SK-N-MC (cell line): ENCODE measurements around the gene COPZ1.

Experiments used
- EZH2 ChIP-seq: fragments of 200-600 bp; sonication (generic); IDR thresholded peaks from one replicate; pipeline ENCODE4 v1.6.1; 2017; ENCODE audit warnings: antibody characterized with exemption
- FOXP2 ChIP-seq: optimal IDR thresholded peaks from 2 replicates; pipeline ENCODE3; 2011; ENCODE audit warnings: mild to moderate bottlenecking, moderate library complexity; ENCODE audit not compliant: insufficient read depth; ENCODE audit errors: extremely low read length, control extremely low read depth
- POLR2AphosphoS5 ChIP-seq: IDR thresholded peaks from 2 replicates; pipeline ENCODE4 v1.6.1; 2012; ENCODE audit warnings: mild to moderate bottlenecking, low read depth, low read length, borderline replicate concordance

- TF ChIP-seq POLR2AphosphoS5 (no peak), EZH2 (no peak), FOXP2 (no peak)
These were observed 3.6 kb upstream of the COPZ1 start for GRCh38 chr12:54321363-54321762.
